Osteoblast (primary cell): ENCODE results near the gene MED23. TPM values are rescaled to one million over a fixed set of nuclear protein-coding genes. Genes with fewer than 3 reads are reported as not detected.
"Not testable (repeated sequence)": the region's sequence is repeated elsewhere in the genome, so short reads cannot be mapped to it uniquely, and the experiment has no call there.

Source experiments
- DNase-seq: peaks from one replicate; pipeline ENCODE4 v3.0.0; 2011; ENCODE audit warnings: low spot score, mixed read lengths; ENCODE audit not compliant: insufficient read length; ENCODE audit errors: missing footprints
- H2AFZ ChIP-seq: 2 replicates; pipeline ENCODE4 v1.6.0; 2011; ENCODE audit warnings: mild to moderate bottlenecking, low read length
- H3K27ac ChIP-seq: 2 replicates; pipeline ENCODE4 v1.5.1; 2011; ENCODE audit warnings: mild to moderate bottlenecking, low read depth, low read length, moderate library complexity
- H3K27me3 ChIP-seq: 2 replicates; pipeline ENCODE4 v1.6.0; 2012; ENCODE audit warnings: mild to moderate bottlenecking, control low read depth, inconsistent platforms, low read length, moderate library complexity; ENCODE audit not compliant: insufficient read depth
- H3K36me3 ChIP-seq: 2 replicates; pipeline ENCODE4 v1.5.1; 2011; ENCODE audit warnings: mild to moderate bottlenecking, low read length, control low read depth, moderate library complexity; ENCODE audit not compliant: insufficient read depth
- H3K4me1 ChIP-seq: 2 replicates; pipeline ENCODE4 v1.5.1; 2011; ENCODE audit warnings: mild to moderate bottlenecking, low read length, control low read depth, moderate library complexity; ENCODE audit not compliant: insufficient read depth
- H3K4me2 ChIP-seq: 2 replicates; pipeline ENCODE4 v1.6.0; 2011; ENCODE audit warnings: mild to moderate bottlenecking, low read length; ENCODE audit not compliant: insufficient read depth
- H3K4me3 ChIP-seq: fragments of 200-600 bp; sonication (generic); 3 replicates; pipeline ENCODE4 v1.5.1; 2012; ENCODE audit warnings: mild to moderate bottlenecking, low read length, inconsistent platforms; ENCODE audit not compliant: insufficient read depth
- H3K79me2 ChIP-seq: 2 replicates; pipeline ENCODE4 v1.6.0; 2012; ENCODE audit warnings: mild to moderate bottlenecking, low read length, control low read depth, inconsistent platforms; ENCODE audit not compliant: insufficient read depth
- H3K9me3 ChIP-seq: 2 replicates; pipeline ENCODE4 v1.5.1; 2011; ENCODE audit warnings: low read depth, low read length, control low read depth
- H4K20me1 ChIP-seq: 2 replicates; pipeline ENCODE4 v1.6.0; 2012; ENCODE audit warnings: mild to moderate bottlenecking, low read length, control low read depth; ENCODE audit not compliant: insufficient read depth
- total RNA-seq: library from RNA; depleted of rRNA; stranded (reverse); fragments of >200 nt; gene quantifications from 2 replicates; pipeline ENCODE4 v1.2.3, GENCODE V29; 2012
- TF ChIP-seq, protein P1 (sequence below): IDR thresholded peaks from 2 replicates; pipeline ENCODE4 v1.5.1; 2011; ENCODE audit warnings: mild to moderate bottlenecking, low read depth, low read length, moderate library complexity; ENCODE audit errors: extremely low read depth

The MED23 gene
- total RNA-seq, 1 donor: 34.0 TPM

DNA sequence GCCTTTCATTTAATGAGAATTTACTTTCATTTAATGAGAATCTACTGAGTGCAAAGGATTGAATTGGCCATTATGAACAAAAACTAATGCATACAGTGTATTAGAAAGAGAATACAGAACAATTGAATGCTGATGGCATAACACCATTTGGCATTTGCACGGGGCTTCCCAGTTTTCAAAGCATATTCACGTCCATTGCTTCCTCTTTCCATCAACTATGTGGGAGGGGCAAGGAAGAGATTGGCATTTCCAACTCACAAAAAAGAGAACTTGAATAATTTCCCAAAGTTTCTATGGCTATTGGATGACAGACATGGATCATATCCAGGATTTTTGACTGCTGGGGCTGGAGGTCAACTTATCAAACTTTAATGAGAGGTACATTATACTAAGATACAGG, 78.2 kb downstream of the MED23 start:
- Histone ChIP-seq H3K4me1 (no peaks in the 10 kb centered on the region), H3K4me2 (no peak overlapping the region), H3K27me3 (peaks cover 26% of the 10 kb centered on the region), H3K27ac (no peak overlapping the region), H3K36me3 (no peaks in the 10 kb centered on the region), H2AFZ (no peak overlapping the region), H3K4me3 (no peak overlapping the region), H4K20me1 (no peaks in the 10 kb centered on the region), H3K79me2 (no peaks in the 10 kb centered on the region), H3K9me3 (no peaks in the 10 kb centered on the region)
- DNase-seq: no peak
- TF ChIP-seq, protein P1, sequence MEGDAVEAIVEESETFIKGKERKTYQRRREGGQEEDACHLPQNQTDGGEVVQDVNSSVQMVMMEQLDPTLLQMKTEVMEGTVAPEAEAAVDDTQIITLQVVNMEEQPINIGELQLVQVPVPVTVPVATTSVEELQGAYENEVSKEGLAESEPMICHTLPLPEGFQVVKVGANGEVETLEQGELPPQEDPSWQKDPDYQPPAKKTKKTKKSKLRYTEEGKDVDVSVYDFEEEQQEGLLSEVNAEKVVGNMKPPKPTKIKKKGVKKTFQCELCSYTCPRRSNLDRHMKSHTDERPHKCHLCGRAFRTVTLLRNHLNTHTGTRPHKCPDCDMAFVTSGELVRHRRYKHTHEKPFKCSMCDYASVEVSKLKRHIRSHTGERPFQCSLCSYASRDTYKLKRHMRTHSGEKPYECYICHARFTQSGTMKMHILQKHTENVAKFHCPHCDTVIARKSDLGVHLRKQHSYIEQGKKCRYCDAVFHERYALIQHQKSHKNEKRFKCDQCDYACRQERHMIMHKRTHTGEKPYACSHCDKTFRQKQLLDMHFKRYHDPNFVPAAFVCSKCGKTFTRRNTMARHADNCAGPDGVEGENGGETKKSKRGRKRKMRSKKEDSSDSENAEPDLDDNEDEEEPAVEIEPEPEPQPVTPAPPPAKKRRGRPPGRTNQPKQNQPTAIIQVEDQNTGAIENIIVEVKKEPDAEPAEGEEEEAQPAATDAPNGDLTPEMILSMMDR: no peak

DNA sequence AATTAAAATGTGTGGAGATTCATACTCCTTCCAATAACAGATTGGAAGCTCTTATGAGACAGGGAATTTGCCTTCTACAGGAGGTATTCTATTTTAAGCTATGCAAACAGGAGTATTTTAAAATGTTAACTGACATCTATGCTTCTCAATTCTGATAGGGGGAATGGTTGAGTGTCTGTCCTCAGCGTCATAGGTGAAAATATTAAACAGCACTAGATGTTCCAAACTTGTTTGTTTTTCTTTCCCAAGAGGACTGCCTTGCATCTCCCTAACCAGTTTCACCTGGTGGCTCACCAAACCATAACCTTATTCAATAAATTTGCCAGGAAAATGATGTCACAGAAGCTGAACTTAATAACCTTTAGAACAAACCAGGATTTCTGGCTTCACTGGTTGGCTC, 79.6 kb downstream of the MED23 start:
- Histone ChIP-seq H3K4me2 (no peak overlapping the region), H3K79me2 (no peaks in the 10 kb centered on the region), H2AFZ (no peak overlapping the region), H3K36me3 (no peaks in the 10 kb centered on the region), H3K27me3 (peaks cover 26% of the 10 kb centered on the region), H3K4me3 (no peak overlapping the region), H4K20me1 (no peaks in the 10 kb centered on the region), H3K9me3 (no peaks in the 10 kb centered on the region), H3K27ac (no peak overlapping the region), H3K4me1 (no peaks in the 10 kb centered on the region)
- TF ChIP-seq, protein P1: no peak
- no peak for DNase-seq

DNA sequence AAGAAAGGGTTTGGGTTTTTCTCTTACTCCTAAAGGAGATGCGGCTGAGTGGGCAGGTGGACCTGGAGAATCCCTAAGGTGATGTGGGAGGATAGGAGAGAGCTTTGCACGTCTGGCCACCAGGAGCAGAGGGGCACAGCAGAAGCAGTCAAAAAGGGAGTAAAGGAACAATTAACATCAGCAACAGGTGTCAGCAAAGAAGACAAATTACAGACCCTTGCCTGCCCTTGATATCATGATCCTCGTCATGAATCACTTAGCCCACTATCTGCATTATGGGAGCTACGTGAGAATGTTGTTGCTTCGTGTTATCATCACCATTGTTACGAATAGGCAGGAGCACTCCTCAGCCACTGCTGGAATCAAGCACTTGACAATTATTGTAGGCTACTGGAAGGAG, 80.6 kb downstream of the MED23 start:
- no peak for DNase-seq
- H2AFZ ChIP-seq: no peak overlapping the region
- TF ChIP-seq, protein P1: no peak
- no peaks in the 10 kb centered on the region for H3K79me2 ChIP-seq
- H3K4me1 ChIP-seq: no peaks in the 10 kb centered on the region
- no peaks in the 10 kb centered on the region for H3K9me3 ChIP-seq
- H3K36me3 ChIP-seq: no peaks in the 10 kb centered on the region
- H3K4me3 ChIP-seq: no peak overlapping the region
- no peak overlapping the region for H3K27ac ChIP-seq
- peaks cover 26% of the 10 kb centered on the region for H3K27me3 ChIP-seq
- H3K4me2 ChIP-seq: no peak overlapping the region
- no peaks in the 10 kb centered on the region for H4K20me1 ChIP-seq

DNA sequence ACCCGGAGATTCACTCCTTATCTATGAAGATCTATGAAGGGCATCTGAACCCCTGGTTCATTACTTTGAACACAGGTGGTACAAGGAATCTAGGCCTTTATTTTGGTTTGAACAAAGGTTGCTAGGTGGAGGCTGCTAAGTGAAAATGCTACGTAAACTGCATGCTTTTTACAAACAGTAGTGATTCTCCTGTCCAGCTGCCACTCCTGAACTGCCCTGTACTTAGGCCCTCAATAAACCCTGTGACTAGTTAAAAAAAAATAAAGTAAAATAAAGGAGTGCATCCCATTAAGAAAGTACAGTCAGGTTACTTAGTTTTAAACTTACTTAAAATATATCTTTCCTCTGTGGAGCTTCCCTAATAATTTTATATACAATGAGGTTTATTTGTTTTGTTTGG, 82.7 kb downstream of the MED23 start:
- TF ChIP-seq, protein P1: no peak
- Histone ChIP-seq H3K9me3 (no peaks in the 10 kb centered on the region), H3K4me2 (no peak overlapping the region), H3K79me2 (no peaks in the 10 kb centered on the region), H2AFZ (no peak overlapping the region), H3K4me1 (no peaks in the 10 kb centered on the region), H3K27me3 (peaks cover 26% of the 10 kb centered on the region), H4K20me1 (no peaks in the 10 kb centered on the region), H3K4me3 (no peak overlapping the region), H3K36me3 (no peaks in the 10 kb centered on the region), H3K27ac (no peak overlapping the region)
- no peak for DNase-seq

DNA sequence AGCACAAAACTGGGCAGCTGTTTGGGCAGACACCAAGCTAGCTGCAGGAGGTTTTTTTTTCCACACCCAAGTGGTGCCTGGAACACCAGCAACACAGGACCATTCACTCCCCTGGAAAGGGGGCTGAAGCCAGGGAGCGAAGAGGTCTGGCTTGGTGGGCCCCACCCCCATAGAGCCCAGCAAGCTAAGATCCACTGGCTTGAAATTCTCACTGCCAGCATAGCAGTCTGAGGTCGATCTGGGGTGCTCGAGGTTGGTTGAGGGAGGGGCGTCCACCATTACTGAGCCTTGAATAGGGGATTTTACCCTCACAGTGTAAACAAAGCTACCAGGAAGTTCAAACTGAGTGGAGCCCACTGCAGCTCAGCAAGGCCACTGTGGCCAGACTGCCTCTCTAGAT, 89.4 kb downstream of the MED23 start:
- not testable (repeated sequence) for H3K4me3 ChIP-seq, H3K4me2 ChIP-seq, H3K9me3 ChIP-seq, H3K36me3 ChIP-seq, H3K27me3 ChIP-seq, H3K79me2 ChIP-seq, H3K27ac ChIP-seq, DNase-seq, H2AFZ ChIP-seq, H3K4me1 ChIP-seq, H4K20me1 ChIP-seq
